Measurements from ENCODE around the gene MKLN1.

GRCh38 chr7:131307627-131308026 lies 20.0 kb upstream of the MKLN1 start:
- TF ChIP-seq POLR2AphosphoS5 (IDR thresholded peaks at IDR 0.05) (no peak), EP300 (conservative IDR thresholded peaks at IDR 0.05; ENCODE audit: poor library complexity, severe bottlenecking) (no peak), EZH2 (IDR thresholded peaks at IDR 0.05; ENCODE audit: borderline replicate concordance, insufficient read depth, low read length, poor library complexity, severe bottlenecking) (no peak), CTCF (IDR thresholded peaks at IDR 0.05; ENCODE audit: poor library complexity, severe bottlenecking) (no peak)
- TF ChIP-seq, protein P1, sequence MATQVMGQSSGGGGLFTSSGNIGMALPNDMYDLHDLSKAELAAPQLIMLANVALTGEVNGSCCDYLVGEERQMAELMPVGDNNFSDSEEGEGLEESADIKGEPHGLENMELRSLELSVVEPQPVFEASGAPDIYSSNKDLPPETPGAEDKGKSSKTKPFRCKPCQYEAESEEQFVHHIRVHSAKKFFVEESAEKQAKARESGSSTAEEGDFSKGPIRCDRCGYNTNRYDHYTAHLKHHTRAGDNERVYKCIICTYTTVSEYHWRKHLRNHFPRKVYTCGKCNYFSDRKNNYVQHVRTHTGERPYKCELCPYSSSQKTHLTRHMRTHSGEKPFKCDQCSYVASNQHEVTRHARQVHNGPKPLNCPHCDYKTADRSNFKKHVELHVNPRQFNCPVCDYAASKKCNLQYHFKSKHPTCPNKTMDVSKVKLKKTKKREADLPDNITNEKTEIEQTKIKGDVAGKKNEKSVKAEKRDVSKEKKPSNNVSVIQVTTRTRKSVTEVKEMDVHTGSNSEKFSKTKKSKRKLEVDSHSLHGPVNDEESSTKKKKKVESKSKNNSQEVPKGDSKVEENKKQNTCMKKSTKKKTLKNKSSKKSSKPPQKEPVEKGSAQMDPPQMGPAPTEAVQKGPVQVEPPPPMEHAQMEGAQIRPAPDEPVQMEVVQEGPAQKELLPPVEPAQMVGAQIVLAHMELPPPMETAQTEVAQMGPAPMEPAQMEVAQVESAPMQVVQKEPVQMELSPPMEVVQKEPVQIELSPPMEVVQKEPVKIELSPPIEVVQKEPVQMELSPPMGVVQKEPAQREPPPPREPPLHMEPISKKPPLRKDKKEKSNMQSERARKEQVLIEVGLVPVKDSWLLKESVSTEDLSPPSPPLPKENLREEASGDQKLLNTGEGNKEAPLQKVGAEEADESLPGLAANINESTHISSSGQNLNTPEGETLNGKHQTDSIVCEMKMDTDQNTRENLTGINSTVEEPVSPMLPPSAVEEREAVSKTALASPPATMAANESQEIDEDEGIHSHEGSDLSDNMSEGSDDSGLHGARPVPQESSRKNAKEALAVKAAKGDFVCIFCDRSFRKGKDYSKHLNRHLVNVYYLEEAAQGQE (IDR thresholded peaks at IDR 0.05; ENCODE audit: borderline replicate concordance): no peak
